ENCODE measurements around the gene TMEM43.

DNA sequence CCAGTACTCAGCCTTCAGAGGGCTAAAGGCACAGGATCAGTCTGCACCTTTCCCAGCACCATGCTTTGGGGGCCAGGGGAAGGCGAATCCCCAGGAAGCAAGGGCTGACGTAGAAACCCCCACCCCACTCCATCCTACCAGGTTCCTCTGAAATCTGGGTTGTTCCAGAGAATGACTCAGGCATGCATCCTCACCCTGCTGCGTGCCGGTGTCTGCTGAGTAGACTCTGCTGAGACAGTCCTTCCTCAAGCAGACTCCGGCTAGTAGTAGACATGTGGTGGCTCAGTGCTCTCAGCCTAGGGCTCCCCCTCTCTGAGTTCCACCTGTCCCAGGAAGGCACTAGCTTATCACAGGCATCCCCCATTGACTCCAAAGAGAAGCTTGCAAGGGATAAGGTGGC is 9.0 kb downstream of the TMEM43 start:
- TF ChIP-seq, protein P1, sequence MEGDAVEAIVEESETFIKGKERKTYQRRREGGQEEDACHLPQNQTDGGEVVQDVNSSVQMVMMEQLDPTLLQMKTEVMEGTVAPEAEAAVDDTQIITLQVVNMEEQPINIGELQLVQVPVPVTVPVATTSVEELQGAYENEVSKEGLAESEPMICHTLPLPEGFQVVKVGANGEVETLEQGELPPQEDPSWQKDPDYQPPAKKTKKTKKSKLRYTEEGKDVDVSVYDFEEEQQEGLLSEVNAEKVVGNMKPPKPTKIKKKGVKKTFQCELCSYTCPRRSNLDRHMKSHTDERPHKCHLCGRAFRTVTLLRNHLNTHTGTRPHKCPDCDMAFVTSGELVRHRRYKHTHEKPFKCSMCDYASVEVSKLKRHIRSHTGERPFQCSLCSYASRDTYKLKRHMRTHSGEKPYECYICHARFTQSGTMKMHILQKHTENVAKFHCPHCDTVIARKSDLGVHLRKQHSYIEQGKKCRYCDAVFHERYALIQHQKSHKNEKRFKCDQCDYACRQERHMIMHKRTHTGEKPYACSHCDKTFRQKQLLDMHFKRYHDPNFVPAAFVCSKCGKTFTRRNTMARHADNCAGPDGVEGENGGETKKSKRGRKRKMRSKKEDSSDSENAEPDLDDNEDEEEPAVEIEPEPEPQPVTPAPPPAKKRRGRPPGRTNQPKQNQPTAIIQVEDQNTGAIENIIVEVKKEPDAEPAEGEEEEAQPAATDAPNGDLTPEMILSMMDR (IDR thresholded peaks at IDR 0.05): no peak
- no peak for TF ChIP-seq POLR2A (IDR thresholded peaks at IDR 0.05)
